Measurements from ENCODE around the gene MCTP1. TPM values are rescaled to one million over a fixed set of nuclear protein-coding genes. Genes with fewer than 3 reads are reported as not detected.

The MCTP1 gene
- total and polyA plus RNA-seq, 2 of the 13 experiments (the other 11 are each of a cell fraction or from before 2014, with no cell fraction given) = 0.15 to 0.48 TPM

DNA sequence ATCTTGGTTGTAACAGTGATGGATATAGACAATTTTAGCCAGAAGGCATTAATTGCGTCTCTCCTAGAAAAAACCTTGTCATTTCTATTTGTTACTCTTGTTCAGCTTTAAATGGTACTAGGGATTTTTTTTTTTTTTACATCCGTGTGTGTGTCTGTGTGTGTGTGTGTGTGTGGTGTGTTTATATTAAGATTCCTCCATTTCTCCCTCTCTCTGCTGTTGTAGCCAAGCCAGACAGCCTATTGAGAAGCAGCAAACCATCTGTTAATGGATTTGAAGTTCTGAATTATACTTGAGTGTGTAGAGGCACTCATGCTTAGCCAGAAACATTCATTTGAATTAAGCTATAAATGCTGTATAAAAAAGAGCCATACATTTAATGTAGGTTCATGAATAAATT is 594.1 kb downstream of the MCTP1 start (continued):
- no peak for TF ChIP-seq GFI1 (CRISPR knock-in tag; IDR thresholded peaks at IDR 0.05; ENCODE audit: borderline replicate concordance)
- no peak for TF ChIP-seq MTF1 (CRISPR knock-in tag; IDR thresholded peaks at IDR 0.05)
- TF ChIP-seq, protein P1, sequence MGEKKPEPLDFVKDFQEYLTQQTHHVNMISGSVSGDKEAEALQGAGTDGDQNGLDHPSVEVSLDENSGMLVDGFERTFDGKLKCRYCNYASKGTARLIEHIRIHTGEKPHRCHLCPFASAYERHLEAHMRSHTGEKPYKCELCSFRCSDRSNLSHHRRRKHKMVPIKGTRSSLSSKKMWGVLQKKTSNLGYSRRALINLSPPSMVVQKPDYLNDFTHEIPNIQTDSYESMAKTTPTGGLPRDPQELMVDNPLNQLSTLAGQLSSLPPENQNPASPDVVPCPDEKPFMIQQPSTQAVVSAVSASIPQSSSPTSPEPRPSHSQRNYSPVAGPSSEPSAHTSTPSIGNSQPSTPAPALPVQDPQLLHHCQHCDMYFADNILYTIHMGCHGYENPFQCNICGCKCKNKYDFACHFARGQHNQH (CRISPR knock-in tag; IDR thresholded peaks at IDR 0.05) = no peak
- TF ChIP-seq, protein P2, sequence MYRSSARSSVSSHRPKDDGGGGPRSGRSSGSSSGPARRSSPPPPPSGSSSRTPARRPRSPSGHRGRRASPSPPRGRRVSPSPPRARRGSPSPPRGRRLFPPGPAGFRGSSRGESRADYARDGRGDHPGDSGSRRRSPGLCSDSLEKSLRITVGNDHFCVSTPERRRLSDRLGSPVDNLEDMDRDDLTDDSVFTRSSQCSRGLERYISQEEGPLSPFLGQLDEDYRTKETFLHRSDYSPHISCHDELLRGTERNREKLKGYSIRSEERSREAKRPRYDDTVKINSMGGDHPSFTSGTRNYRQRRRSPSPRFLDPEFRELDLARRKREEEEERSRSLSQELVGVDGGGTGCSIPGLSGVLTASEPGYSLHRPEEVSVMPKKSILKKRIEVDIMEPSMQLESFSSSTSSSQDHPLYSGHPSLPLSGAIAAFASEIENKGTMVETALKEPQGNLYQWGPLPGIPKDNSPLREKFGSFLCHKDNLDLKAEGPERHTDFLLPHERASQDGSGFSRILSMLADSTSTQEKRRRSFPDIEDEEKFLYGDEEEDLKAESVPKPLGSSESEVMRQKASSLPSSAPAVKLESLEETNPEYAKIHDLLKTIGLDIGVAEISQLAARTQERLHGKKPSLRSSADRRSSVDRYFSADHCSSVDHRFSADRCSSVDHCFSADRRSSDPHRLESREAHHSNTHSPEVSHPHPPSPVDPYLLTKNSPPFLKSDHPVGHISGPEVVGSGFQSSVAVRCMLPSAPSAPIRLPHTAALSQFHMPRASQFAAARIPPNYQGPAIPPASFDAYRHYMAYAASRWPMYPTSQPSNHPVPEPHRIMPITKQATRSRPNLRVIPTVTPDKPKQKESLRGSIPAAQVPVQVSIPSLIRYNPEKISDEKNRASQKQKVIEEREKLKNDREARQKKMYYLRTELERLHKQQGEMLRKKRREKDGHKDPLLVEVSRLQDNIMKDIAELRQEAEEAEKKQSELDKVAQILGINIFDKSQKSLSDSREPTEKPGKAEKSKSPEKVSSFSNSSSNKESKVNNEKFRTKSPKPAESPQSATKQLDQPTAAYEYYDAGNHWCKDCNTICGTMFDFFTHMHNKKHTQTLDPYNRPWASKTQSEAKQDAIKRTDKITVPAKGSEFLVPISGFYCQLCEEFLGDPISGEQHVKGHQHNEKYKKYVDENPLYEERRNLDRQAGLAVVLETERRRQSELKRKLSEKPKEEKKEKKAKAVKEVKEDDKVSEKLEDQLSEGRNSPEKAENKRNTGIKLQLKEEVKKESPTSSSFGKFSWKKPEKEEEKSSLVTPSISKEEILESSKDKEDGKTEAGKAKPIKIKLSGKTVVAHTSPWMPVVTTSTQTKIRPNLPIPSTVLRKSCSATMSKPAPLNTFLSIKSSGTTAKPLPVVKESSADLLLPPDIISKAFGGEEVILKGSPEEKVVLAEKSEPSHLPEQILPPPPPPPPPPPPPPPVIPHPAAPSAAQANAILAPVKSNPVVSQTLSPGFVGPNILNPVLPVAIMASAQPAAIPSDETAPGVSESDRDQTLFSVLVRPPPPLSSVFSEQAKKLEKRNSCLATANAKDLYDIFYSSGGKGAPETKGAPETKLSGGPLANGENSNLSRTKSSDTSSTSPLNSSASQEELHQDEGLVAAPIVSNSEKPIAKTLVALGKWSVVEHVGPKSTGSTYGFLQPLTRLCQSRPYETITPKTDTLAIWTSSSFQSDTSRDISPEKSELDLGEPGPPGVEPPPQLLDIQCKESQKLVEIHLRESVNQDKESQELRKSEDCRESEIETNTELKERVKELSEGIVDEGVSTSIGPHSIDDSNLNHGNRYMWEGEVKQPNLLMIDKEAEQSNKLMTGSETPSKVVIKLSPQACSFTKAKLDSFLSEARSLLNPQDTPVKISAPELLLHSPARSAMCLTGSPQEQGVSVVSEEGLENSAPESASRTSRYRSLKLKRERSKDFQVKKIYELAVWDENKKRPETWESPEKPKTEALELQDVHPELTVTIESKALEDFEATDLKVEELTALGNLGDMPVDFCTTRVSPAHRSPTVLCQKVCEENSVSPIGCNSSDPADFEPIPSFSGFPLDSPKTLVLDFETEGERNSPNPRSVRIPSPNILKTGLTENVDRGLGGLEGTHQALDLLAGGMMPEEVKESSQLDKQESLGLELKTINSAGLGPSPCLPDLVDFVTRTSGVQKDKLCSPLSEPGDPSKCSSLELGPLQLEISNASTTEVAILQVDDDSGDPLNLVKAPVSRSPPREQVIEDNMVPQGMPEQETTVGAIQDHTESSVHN (CRISPR knock-in tag; IDR thresholded peaks at IDR 0.05) = no peak
- TF ChIP-seq TOE1 (CRISPR knock-in tag; IDR thresholded peaks at IDR 0.05) = no peak
- no peak for TF ChIP-seq ZNF552 (CRISPR knock-in tag; IDR thresholded peaks at IDR 0.05; ENCODE audit: borderline replicate concordance)
- no peak for TF ChIP-seq ZZZ3 (CRISPR knock-in tag; IDR thresholded peaks at IDR 0.05; ENCODE audit: borderline replicate concordance)
